ENCODE results near the gene ZNF385B. TPM values are rescaled to one million over a fixed set of nuclear protein-coding genes. Genes with fewer than 3 reads are reported as not detected.
A peak's percentile ranks its signal among the peaks of the same experiment; 100 is the strongest.

The ZNF385B gene
- total and polyA plus RNA-seq, 8 donors = 4.6 to 51.3 (median 6.1) TPM

- H3K4me3 ChIP-seq = no peak overlapping the region
- TF ChIP-seq CTCF (IDR thresholded peaks at IDR 0.05) = no peak
- intact Hi-C loops (cut with DNase I) = no loop called here
- DNase-seq = no peak
- peak; percentile 68 for ATAC-seq
- H3K27ac ChIP-seq = peak overlapping the region in 1 of 2 donors; percentile 1
- H3K36me3 ChIP-seq = no peaks in the 10 kb centered on the region
- H3K4me1 ChIP-seq = no peaks in the 10 kb centered on the region
- no peaks in the 10 kb centered on the region for H3K27me3 ChIP-seq
- H3K9me3 ChIP-seq = no peaks in the 10 kb centered on the region
Measured at GRCh38 chr2:179592167-179592936, 269.1 kb downstream of the ZNF385B start.

- H3K4me1 ChIP-seq = no peaks in the 10 kb centered on the region
- H3K36me3 ChIP-seq = no peaks in the 10 kb centered on the region
- peak overlapping the region in 1 of 2 donors; percentile 1 for H3K27ac ChIP-seq
- intact Hi-C loops (cut with DNase I) = no loop called here
- no peaks in the 10 kb centered on the region for H3K9me3 ChIP-seq
- DNase-seq (no peak), ATAC-seq (no peak)
- TF ChIP-seq CTCF (IDR thresholded peaks at IDR 0.05) = no peak
- no peaks in the 10 kb centered on the region for H3K27me3 ChIP-seq
- no peak overlapping the region for H3K4me3 ChIP-seq
Measured at GRCh38 chr2:179591690-179592089, 269.7 kb downstream of the ZNF385B start.

- H3K4me3 ChIP-seq = no peak overlapping the region
- no peaks in the 10 kb centered on the region for H3K4me1 ChIP-seq
- no peak overlapping the region for H3K27ac ChIP-seq
- ATAC-seq = no peak
- H3K27me3 ChIP-seq = no peaks in the 10 kb centered on the region
- TF ChIP-seq CTCF (IDR thresholded peaks at IDR 0.05) = no peak
- no peaks in the 10 kb centered on the region for H3K9me3 ChIP-seq
- intact Hi-C loops (cut with DNase I) = no loop called here
- DNase-seq = no peak
- no peaks in the 10 kb centered on the region for H3K36me3 ChIP-seq
Measured at GRCh38 chr2:179588486-179589145, 272.8 kb downstream of the ZNF385B start.

- no peak for TF ChIP-seq CTCF (IDR thresholded peaks at IDR 0.05)
- DNase-seq (no peak), ATAC-seq (no peak)
- intact Hi-C loops (cut with DNase I) = no loop called here
- Histone ChIP-seq H3K4me3 (no peak overlapping the region), H3K9me3 (no peaks in the 10 kb centered on the region), H3K27ac (no peak overlapping the region), H3K4me1 (peaks cover 0 to 4% of the 10 kb centered on the region in 2 donors), H3K27me3 (no peaks in the 10 kb centered on the region), H3K36me3 (no peaks in the 10 kb centered on the region)
Measured at GRCh38 chr2:179584760-179585159, 276.7 kb downstream of the ZNF385B start.

- Histone ChIP-seq H3K9me3 (no peaks in the 10 kb centered on the region), H3K27me3 (no peaks in the 10 kb centered on the region), H3K4me3 (no peak overlapping the region), H3K4me1 (peaks cover 0 to 9% of the 10 kb centered on the region in 2 donors), H3K36me3 (no peaks in the 10 kb centered on the region), H3K27ac (no peak overlapping the region)
- DNase-seq (no peak), ATAC-seq (no peak)
- intact Hi-C loops (cut with DNase I) = no loop called here
- no peak for TF ChIP-seq CTCF (IDR thresholded peaks at IDR 0.05)
Measured at GRCh38 chr2:179581605-179582004, 279.8 kb downstream of the ZNF385B start.
